DMS79 (cell line): Measurements from ENCODE around the gene TMEM183A.
"Not testable (repeated sequence)": the region's sequence is repeated elsewhere in the genome, so short reads cannot be mapped to it uniquely, and the experiment has no call there.

ENCODE experiments used
- DNase-seq: peaks from one replicate; lab custom pipeline; 2025; lab: John Stamatoyannopoulos, UW

TMEM183A gene, protein sequence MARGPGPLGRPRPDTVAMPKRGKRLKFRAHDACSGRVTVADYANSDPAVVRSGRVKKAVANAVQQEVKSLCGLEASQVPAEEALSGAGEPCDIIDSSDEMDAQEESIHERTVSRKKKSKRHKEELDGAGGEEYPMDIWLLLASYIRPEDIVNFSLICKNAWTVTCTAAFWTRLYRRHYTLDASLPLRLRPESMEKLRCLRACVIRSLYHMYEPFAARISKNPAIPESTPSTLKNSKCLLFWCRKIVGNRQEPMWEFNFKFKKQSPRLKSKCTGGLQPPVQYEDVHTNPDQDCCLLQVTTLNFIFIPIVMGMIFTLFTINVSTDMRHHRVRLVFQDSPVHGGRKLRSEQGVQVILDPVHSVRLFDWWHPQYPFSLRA

DNA sequence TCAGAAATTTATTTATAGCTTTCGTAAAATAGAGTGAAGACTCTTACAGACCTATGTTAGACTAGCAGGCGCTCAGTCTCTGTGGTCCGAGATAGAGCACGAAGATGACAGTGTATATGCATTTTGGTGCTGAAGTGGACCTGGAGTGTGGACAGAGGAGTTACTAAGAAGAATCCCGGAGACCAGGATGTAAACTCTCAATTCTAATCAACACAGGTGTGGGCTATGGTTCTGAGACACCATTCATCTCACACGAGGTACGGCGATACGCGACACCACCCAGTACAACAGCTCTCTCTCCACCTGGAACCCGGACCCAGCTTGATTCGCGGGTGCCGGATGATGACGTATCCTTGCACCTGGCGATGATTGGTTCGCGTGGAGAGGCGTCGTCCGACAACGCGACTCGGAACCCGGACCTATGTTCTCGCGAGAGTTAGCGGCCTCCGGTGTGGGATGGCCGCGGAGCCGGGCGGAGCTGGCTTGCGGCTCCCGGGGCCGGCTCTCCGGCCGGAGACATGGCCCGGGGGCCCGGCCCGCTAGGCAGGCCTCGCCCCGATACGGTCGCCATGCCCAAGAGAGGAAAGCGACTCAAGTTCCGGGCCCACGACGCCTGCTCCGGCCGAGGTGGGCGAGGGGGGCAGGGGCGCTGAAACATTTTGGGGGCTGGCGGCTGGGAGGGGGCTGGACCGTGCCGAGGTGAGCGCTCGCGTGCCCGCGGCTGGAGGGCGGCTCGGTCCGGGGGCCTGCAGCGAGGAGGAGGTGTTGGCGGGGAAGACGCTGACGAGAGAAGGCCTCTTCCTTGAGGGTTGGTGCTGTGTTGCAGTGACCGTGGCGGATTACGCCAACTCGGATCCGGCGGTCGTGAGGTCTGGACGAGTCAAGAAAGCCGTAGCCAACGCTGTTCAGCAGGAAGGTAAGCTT, at the start of gene TMEM183A:
TSS of gene TMEM183A (plus strand) at position 427 of the 924 bp plus-strand sequence. CDS start at position 519, 92 bp downstream.
- DNase-seq = peak; percentile 93

DNA sequence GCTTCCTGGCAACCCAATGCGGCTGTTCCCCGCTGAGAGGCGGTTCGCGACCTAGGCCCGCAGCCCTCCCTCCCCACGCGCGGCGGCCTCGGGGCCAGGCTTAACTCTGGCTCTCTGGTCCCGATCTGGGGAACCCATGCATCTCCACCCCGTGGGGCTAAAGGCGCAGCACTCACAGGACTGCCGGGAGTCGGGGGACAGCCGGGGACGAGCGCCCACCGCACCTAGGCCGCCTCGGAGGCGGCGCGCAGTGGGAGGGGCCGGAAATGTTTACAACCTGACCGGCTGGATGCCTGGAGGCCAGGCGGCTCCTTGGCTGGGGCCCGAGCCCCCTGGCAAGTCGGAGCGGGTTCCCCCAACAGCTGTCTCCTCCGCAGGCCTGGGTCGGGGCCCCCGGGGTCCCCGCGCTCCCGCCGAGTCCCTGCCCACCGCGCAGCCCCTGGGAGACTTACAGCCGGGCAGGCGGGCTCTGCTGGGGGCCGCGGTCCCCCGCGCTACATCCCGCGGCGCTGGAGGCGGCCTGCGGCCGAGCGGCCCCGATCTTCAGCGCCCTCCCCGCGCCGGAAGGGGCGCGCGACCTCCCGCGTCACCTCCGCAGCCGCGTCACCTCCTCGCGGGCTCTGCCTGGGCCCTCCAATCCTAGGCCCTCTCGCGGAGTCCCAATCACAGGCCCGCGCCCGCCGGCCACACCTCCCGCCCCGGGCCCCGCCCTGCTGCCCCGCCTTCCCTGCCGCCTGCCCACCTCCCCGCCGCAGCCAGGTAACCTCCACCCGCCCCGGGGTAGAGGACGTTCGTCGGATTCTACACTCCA, 49.2 kb upstream of the TMEM183A start, which contains the start of gene ADIPOR1:
TSS of gene ADIPOR1 (minus strand) at position 580 of the 811 bp plus-strand sequence. CDS start 7,242 bp downstream, outside the sequence.
- DNase-seq = peak; percentile 59

DNA sequence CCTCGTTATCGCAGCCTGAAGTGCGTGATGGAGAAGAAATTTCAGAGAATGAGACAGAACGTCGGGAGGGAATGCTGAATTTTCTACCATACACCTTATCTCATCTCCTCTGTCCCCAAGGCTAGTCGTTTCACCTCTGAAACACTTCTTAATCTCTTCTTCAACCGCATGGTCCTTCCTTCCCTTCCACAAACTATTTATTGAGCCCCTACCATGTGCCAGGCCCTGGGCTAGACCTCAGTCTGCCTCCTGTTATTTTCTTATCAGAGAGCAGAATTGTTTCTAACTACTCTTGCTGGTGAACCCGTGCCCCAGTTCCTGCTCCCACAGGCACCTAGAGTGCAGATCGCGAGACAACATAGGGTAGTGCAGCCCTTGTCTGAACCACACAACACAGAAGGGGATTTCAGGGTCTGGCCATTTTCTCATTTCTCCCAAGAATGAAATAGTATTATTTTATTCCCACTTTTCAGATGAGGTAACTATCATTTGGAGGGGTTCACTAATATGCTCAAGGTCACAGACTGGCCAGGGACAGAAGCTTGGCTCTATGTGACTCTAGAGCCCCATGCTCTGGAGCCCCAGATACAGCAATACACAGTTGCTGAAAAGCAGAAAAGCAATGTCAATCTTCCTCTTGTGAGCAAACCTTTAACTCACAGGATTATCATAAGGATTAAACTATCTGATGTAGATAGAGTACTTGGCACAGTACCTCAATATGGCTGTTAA, 48.5 kb upstream of the TMEM183A start:
- no peak for DNase-seq

DNA sequence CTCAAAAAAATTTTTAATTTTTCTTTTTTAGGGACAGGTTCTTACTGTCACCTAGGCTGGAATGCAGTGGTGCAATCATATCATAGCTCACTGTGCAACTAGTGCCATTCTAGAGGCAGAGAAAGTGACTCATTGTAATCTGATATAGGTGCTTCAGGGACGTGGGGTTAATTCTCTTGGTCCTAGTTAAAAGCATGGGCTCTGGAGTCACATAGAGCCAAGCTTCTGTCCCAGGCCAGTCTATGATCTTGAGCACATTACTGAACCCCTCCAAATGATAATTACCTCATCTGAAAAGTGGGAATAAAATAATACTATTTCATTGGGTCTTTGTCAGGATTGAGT, 47.9 kb upstream of the TMEM183A start:
- no peak for DNase-seq

DNA sequence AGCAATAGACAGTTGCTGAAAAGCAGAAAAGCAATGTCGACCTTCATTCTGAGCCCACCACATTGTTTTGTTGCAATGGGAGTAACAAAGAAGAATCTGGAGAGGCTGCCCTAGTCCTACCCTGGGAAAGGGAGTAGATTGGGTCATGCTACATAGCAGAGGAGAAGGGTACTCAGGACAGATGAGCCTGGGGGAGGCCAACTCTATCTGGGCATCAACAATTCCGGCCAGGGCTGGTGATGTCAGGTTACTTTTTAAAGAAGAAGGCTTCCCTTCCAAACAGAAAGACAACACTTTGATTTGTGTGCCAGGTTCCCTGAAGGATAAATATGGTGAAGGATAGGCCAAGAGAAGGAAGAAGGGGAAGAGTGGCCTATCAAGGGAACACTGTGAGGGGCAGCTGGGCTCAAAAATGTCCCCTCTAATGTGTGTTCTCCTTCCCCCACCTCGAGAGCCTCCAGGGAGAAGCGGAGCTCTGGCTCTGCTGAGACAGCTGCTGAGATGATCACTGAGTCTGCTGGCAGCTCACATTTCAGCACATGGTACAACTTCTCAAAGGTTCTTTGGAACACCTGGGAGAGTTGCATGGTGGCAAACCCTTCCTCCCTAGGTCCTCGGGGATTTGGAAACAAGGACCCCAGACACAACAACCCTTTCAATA, 45.8 kb upstream of the TMEM183A start:
- DNase-seq = no peak

DNA sequence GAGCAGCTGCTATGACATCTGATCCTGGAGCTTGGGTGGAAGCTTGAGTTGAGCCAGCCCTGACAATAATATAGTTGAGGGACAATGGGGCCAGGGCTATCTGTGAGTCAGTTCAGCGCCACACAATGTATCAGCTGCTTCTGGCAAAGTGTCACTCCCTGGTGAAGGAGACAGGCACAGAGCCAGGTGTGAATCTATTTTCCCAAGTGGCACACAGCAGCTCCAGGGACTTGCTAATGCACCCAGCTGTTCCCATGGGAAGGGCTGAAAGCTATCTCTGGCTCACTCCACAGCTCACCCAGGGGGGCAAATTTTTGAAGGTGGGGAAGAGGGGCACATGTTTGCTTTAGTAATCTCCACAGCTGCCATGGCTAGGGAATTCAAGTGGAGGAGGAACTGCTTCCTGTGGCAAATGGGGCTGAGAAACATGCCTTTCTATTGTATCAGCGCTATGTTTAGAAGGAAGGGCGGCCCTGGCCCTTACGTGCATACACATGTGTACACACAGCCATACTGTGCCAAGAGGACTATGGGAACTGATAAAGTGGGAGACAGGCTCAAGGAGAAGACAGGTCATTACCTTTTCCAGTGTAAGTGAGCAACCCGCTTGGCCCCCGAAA, 42.3 kb upstream of the TMEM183A start:
- peak; percentile 86 for DNase-seq

DNA sequence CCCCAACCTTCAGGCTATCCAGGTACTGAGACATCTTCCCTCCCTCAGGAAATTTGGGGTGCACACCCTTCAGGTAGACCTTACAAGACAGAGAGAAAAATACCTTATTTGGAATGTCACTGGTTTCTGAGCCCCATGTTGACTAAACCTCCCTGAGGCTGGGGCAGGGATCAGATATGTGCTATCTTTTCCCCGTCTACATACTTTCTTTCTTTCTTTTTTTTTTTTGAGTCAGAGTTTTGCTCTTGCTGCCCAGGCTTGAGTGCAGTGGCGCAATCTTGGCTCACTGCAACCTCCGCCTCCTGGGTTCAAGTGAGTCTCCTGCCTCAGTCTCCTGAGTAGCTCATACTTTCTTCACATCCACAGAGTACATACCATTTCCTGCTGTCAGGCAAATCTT, 41.8 kb upstream of the TMEM183A start:
- no peak for DNase-seq

DNA sequence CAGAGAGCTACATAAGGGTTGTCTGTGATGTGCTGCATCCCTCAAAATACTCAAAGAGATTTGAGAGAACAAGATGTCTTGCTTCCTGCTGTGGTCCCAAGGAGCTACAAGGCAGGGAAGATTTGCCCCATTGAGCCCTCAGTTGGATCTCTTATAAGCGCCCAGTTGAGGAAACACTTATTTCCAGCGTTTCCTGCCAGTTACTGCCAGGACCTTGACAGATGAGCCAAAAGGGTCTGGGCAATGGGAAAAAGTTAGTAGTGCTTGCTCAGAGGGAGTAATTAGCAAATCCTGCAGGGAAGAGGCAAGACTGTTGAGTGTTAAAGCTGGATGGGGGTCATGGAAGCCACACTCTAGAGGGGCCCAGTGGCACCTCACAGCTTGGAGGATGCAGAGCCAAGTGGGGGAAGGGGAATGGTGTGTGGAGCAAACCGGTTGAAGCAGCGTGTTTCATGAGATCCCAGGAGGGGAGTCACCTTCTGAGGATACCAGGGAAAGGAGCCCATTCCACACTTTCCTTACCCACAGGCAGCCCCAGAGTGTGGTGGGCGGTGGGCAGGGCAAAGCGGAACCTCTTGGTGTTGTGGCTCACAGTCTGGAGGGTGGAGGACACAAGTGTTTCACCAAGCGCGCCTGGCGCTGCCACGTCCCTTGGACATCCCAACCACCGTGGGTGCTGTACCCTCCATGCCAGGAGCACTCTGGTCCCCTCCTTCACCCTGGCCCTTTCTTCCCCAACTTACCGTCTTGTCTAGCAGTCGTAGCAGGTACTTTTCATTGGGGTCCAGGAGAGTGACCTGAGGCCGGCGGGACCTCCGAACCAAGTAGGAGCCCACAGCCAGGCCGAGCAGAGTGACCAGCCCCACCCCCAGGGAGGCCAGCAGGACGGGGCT, 40.9 kb upstream of the TMEM183A start:
- DNase-seq = no peak

DNA sequence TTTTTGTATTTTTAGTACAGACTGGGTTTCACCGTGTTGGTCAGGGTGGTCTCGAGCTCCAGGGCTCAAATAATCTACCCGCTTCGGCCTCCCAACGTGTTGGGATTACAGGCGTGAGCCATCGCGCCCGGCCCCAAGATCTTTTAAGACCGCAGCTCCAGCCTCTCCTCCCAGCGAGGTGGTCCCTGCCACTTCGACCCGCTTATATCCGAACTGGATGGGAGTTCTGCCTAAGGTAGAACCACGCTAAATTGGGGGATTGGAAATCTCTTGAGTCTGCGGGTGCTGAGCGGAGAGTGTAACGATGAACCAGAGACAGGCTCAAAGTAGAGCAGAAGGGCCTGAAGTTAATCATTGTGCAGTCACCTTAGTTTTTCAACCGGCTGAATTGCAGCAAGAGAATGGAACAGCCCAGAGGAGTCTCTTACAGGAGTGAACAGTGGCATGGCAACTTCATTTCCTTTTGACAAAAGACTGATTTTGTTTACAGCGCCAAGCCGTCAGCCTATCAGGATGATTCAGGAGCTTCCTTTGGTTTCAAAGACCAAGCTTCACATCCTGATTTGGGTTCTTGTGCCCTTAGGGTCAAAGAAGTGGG, 39.4 kb upstream of the TMEM183A start:
- no peak for DNase-seq

DNA sequence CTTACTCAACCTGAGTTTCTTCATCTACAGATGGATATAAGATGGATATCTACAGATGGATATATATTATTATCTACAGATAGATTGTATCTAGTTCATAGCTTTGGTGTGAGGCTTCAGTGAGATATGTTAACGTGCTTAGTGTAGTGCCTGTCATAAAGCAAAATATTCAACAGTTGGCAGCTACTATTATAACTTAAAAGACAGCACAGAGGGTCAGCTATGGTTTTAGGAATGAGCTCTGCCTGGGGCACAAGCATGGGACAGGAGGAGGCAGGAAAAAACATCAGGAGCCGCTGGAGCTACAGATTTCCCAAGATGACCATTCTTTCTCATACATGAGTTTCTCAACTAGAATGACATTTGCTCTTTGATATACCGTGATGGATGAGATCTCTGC, 38.8 kb upstream of the TMEM183A start:
- DNase-seq = no peak

DNA sequence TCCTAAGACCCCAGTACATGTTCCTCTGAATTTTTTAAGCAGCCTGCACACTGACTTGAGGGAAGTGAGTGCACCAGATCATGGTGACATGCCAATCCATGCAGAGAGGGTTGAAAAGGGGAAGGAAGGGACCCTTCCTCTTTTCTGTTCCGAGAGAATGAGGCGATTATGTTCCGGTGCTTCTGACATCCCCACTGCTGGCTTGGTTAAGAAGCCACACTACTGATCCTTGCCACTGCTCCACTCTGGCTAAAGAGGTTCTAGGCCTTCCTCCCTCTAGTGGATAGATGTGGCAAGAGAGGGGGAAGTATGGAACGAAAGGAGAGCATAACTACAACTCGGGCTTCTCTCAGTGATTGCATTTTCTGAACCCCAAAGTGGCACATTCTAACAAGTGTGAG, 38.3 kb upstream of the TMEM183A start:
- DNase-seq = no peak

DNA sequence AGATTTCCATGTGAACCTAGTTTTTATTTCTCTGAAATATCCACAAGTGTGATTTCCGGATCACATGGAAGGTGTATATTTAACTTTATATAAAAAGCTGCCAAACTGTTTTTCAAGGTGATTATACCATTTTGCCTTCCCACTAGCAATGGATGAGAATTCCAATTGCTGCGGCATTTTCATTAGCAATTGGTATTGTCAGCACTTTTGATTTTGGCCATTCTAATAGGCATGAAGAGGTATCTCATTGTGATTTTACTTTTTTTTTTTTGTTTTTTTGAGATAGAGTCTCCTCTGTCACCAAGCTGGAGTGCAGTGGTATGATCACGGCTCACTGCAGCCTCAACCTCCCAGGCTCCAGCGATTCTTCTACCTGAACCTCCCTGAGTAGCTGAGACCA, 35.1 kb upstream of the TMEM183A start:
- DNase-seq = no peak

DNA sequence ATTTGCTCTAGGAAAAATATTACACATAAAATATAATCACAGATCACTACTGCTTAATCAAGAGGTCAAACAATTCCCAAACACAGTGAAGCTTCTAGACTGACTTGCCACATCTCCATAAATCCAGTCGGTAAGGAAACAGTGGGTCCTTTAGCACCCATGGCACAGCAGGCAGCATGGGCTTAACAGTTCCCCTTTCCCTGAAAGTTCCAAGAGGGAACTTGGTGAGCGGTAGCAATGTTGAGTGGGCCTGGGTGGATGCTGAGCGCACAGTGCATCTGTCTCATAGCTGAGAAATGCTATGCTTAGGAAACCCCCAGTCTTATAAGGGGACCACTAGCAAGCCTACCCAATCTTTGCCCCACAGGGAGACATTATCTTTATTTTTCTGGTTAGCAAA, 32.3 kb upstream of the TMEM183A start:
- no peak for DNase-seq

DNA sequence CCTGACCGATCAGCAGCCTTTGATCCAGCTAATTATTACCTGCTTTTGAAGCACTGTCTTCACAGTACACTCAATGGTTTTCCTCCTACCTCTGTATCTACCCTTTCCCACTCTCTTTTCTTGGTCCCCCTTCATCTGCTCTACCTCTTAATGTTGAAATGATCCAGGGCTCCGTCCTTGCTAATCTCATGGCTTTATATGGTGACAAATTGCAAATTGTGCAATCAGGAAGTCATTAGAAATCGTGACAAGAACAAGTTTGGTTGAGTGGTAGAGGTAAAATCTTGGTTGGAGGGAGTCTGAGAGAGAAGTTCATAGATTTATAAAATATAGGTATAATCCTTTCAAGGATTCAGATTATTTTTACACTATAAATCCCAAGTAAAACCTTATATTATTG, 30.5 kb upstream of the TMEM183A start:
- no peak for DNase-seq

DNA sequence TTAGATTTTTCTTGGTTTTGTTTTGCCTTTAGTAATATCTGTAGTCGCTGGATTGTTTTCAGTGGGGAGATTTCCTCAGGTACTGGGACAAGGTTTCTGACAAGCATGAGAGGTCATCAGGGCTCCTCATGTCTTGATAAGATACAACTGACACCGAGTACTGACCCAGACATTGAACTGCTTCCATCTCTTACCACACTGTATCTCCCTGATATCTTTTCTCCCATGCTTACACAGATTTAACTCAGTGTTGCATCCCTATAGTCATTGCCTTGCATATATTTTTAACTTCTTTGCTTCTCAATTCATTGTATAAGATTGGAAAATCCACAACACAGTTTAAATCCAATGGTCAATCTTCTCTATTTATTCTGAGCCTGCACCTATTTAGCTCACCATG, 27.7 kb upstream of the TMEM183A start:
- DNase-seq = no peak

DNA sequence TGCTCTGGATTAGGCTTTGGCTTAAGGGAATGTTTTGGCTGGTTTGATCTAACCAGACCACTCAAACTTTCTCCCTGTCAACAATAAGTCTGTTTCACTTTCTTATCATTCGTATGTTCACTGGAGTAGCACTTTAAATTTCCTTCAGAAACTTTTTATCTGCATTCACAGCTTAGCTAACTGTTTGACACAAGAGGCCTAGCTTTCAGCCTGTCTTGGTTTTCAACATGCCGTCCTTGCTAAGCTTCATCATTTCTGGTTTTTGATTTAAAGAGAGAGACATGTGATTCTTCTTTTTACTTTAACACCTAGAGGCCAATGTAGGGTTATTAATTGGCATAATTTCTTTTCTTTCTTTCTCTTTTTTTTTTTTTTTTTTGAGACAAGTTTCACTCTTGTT, 25.2 kb upstream of the TMEM183A start:
- no peak for DNase-seq

DNA sequence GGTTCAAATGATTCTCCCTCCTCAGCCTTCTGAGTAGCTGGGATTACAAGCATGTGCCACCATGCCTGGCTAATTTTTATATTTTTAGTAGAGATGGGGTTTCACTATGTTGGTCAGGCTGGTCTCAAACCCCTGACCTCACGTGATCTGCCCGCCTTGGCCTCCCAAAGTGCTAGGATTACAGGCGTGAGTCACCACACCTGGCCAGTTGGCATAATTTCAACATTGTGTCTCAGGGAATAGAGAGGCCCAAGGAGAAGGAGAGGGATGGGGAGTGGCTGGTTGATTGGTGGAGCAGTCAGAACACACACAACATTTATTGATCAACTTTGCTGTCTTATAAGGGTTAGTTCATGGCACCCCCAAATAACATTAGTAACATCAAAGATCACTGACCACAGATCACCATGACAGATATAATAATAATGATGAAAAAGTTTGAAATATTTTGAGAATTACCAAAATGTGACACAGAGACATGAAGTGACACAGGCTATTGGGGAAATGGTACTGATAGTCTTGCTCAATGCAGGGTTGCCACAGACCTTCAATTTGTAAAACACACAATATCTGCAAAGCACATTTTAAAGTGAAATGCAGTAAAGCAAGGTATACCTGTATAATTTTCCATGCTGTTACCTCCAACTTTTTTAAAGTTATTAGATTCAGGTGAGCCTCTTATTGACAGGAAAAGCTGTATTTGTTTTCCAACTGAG, 24.3 kb upstream of the TMEM183A start:
- no peak for DNase-seq

DNA sequence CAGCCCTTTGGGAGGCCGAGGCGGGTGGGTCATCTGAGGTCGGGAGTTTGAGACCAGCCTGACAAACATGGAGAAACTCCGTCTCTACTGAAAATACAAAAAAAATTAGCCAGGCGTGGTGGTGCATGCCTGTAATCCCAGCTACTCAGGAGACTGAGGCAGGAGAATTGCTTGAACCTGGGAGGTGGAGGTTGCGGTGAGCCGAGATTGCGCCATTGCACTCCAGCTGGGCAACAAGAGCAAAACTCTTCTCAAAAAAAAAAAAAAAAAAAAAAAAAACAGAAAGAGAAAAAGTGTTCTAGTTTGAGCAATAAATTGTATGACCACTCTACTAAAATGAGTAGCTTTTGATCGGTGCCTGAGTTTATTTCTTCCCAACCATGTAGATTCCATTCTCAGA, 21.1 kb upstream of the TMEM183A start:
- DNase-seq = not testable (repeated sequence)
